ENCODE results near the gene SFT2D3.
"Not testable (repeated sequence)": the region's sequence is repeated elsewhere in the genome, so short reads cannot be mapped to it uniquely, and the experiment has no call there.

Gene SFT2D3

GRCh38 chr2:127712999-127713398 lies 11.7 kb downstream of the SFT2D3 start:
- DNase-seq: no peak

DNA sequence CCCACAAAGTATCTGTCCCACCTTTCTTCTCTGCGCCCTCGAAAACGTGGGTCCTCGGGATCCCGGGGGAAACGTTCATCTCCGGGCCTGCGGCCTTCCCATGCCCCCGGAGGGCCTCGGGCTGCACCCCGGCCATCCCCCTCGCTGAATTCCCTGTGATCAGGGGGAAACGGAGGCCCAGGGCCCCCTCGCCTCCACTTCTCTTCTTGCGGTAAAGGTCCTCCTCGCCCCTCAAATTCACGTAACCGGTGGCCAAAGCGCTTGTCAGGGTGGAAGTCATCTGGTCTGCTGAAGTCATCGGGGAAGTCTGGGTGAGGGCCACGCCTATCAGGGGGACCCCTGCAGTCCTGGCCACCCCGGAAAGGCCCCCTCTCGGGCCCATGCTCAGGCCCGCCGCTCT lies 12.3 kb downstream of the SFT2D3 start:
- DNase-seq: no peak

GRCh38 chr2:127715778-127716449 lies 14.6 kb downstream of the SFT2D3 start:
- no peak for DNase-seq

GRCh38 chr2:127718271-127718670 lies 17.0 kb downstream of the SFT2D3 start:
- DNase-seq: no peak

DNA sequence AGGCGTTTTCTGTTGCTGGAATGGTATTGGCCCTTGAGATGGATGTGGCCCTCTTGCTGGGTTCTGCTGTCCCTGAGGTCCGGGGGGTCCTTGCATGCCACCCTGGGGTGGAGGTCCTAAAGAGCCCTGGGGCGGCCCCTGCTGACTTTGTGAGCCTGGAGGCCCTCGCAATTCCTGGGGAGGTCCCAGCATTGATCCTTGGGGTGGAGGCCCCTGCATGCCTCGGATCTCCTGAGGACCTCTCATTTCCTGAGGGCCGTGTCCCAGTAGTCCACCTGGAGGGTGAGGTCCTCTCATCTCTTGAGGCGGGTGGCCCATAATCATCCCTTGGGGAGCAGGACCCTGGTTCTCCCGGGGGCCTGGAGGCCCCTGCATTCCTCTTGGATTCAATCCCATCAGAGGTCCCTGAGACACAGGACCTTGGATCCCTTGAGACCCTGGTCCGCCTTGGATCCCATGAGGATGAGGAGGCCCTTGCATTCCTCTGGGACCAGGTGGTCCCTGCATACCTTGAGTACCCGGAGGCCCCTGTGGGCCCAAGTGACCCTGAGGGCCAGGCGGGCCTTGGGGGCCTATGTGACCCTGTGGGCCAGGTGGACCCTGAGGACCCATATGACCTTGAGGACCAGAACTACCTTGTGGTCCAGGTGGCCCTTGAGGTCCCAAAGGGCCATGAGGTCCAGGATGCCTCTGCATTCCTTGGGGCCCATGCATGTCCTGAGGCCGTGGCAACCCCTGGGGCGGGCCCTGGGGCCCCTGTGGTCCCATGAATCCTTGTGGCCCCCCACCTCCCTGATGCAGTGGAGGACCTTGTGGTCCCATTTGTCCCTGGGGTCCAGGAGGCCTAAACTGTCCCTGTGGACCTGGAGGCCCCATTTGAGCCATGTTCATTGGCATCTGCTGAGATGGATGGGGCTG lies 18.3 kb downstream of the SFT2D3 start:
- DNase-seq: no peak

DNA sequence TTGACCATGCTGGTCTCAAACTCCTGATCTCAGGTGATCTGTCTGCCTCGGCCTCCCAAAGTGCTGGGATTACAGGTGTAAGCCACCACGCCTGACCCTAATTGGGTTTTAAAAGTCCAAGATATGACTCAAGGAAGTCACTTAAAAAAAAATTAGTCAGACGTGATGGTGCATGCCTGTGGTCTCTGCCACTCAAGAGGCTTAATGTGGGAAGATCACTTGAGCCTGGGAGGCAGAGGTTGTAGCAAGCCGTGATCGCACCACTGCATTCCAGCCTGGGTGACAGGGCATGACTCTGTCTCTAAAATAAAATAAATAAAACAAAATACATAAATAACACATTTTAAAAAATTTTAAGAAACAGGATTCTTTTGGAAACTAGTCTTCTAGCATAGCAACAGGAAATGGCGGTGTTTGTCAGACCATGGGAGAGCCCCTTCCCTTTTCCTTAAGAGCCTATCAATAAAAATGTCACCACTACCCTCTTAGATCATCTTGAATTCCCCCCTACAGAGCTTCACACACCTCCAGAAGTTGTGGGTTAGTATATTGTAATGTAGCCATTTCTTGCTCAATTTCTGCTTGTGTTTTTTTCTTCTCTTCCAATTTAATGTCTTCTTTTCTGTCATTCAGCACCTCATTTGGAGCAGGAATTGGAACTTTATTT lies 20.1 kb downstream of the SFT2D3 start:
- DNase-seq: no peak

DNA sequence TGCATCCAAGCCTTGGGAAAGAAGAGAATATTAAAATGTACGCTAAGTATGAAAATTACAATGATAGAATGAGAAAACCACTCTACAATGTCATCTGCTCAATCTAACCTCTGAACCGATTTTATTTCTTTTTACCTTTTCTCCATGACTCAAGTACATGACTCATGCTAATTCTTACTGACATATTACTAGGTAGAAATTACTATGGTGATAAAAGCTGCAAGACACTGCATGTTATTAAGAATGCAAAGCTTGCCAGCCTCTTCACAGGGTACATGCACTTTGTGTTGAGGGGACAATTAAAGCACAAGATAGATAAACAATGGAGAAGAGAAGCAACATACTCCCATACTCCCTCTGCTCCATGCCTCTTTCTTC lies 20.7 kb downstream of the SFT2D3 start:
- DNase-seq: no peak

DNA sequence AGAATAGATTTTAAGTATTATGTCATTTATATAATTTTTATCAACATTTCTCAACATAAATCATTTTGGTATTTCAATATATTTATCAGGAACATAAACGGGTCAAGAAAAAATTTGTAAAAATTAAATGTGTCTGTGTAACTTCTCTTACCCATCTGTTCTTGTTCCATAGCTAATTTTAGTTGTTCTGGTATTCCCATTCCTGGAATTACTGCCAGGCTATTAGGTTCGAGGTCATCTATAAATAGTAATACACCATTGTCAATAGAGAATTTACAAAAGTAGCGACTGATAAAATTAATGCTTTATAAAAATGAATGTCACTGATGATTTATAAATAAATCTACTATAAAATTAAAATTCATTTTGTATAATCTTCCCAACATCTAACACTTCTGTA lies 21.5 kb downstream of the SFT2D3 start:
- DNase-seq: no peak

- DNase-seq: no peak
Observed at GRCh38 chr2:127726158-127726880, 25.0 kb downstream of the SFT2D3 start.

DNA sequence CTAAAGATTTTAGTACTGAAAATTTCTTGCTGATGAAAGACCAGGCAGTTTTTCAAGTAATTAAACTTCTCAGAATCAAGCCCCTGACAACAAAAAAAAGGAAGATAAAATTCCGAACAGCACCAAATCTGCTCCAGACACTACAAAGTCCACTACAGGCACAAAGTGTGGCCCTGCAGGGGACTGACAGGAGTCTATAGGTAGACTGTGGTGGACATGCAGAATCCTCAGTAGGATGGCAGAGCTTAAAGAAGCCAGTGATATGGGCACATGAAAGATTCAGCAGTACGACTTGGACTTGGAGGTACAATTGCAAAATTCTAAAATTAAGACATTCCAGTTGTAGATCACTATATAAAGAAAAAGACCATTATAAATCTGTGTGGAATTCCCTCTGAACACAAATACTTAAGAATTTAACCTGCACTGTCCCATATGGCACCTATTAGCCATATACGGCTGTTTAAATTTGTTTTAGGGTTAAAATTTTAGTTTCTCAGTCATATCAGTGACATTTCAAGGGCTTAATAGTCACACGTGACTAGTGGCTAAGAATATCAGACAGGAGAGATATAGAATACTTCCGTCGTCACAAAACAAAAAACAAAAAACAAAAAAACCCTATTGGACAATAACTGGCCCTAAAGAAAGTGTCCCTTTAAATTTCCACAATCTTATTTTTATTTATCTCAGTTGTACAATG lies 32.0 kb downstream of the SFT2D3 start:
- DNase-seq: no peak

DNA sequence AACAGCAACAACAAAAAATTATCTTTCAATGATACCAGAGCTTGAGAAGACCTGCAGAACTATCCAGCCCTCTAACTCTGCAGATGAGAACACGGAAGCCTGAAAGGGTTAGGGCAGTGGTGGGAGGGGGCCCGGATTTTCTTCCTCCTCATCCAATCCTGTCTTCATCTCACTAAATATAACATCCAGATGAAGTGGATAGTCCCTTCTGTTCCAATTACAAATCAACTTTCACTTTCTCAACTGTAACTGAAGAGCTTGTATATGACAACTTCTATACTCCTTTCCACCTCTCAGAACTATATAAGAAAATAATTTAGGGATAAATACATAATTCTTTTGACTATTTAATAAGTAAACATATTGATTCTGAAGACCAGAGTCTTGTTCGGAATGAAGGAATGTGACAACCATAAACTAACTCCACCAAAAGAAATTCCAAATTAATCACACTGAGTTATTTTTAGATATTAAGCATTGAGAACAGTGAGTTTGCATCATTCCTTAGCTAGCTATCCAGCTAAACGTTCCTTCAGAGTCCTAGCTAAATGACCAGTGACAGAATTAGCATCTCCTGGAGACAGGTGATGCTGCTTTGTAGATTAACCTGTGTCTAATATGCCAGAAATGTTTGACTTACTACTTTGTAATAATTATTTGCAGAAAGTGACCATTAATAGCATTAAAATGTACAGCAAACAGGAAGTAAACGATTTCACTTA lies 32.7 kb downstream of the SFT2D3 start:
- no peak for DNase-seq

DNA sequence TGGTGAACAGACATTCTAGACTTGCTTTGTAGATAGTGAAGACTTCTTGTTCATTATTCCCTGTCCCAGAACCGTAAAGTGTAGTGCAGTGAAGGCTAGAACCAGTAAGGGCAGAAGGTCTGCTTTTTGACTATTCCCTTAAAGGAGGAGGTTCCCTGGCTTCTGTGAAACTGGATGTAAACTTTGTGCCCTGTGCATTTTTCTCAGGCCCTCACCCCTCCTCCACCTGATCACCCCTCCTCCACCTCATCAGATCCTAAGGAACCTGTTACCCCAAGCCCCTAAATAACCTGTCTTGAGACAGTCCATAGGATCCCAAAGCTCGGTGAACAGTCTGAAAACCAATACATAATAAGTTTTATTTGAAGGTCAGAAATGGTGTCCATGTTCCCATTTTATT lies 33.7 kb downstream of the SFT2D3 start:
- no peak for DNase-seq

DNA sequence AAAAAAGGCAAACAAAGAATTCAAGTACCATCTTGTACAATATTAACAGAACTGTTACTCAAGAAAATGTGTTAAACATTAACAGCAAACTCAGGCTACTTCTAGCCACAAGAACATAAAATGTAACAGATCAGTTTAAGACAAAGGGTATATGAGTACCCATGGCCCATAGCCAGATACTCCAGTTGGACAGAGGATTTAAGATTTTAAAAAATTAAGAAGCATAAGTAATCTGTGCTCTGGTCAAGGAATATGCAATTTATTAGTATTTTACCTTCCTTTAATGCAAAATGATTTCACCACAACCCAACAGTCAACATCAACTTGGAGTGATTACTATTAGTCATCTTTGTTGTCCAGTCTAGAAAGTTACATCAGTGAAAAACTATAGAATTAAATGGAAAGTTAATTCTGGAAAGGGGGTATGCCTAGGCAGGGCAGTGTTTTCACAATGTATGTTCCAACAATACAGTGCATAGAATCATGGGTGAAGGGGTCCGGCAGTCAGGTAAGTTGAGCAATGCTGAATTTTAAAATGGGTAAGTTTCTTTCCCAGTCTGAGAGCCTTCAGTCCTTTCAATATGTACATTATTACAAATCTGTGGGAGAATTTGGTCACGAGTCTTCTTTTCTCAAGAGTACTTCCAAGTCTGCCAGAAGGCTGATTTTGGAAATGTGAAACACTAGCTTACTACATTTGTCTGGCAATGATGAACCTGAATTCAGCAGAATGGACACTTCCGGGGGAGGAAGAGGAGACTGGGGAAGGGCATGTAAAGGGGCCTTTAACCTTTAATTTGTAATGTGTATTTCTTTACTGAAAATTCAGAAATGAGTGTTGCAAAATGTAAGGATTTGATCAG lies 34.5 kb downstream of the SFT2D3 start:
- no peak for DNase-seq

DNA sequence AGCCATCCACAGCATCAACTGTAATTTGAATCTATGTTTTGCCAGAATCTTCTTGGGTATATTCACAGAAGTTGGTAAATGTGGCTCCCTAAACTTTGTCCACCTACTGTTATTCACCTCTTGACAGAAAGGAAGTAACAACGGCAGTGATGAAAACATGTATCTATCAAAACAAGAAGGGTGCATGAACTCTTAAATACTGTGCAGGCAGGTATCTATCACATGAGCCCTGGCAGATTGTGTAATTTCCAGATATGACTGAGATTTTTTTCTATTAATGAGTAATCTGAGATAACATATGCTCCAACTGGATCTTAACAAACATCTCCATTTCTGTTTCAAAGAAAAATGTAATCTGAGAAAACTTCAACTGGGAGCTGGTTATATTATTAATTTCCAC lies 36.6 kb downstream of the SFT2D3 start:
- DNase-seq: no peak

- no peak for DNase-seq
Observed at GRCh38 chr2:127739800-127740199, 38.5 kb downstream of the SFT2D3 start.

DNA sequence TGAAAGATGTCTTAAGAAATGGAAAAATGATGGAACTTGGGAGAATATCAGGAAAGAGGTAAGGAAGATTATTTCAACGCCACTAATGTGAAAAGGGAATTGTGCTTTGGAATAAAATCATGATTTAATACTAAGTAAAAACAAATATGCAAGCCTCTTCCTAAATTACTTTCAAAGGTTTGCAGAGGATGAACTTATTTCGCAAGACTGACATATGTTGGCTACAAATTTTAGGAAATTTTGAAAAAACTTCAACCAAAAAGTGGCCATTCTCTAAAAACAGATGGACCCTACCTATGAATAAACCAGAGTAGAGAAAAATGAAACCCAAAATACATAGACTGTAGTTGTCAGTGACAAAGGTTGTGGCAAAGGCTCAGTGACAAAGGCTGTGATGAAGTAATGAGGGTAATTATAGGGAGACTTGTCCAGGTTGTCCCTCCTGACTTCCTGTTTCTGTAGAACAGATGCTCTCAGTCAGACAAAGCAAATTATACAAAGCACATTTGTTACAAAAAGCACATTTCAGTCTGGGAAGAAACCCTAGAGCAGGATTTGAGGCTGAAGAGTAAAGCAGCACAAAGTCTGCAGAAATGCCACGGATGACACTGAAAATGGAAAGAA lies 39.5 kb downstream of the SFT2D3 start:
- DNase-seq: peak in 2 of 3 experiments; percentile 70 to 83

GRCh38 chr2:127743477-127744026 lies 42.3 kb downstream of the SFT2D3 start:
- no peak for DNase-seq

DNA sequence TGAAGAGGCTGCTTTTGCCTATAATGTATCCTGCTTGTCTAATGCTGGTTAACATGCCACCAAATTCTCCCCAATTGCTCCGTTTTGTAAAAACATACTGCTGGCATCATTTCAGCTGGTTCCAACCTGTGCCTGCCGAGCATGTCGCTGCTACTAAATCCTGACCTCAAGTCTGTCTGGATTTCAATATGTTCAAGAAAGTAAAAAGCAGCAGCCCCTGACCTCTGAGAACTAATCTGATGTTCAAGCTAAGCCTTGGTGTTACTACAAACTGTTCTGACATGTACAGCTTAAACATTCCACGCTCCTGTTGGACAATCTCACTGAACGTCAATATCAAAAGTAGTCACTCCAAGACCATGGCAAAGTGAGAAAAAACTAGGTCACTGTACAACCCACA lies 46.3 kb downstream of the SFT2D3 start:
- no peak for DNase-seq

- not testable (repeated sequence) for DNase-seq
Observed at GRCh38 chr2:127749537-127749936, 48.2 kb downstream of the SFT2D3 start.

DNA sequence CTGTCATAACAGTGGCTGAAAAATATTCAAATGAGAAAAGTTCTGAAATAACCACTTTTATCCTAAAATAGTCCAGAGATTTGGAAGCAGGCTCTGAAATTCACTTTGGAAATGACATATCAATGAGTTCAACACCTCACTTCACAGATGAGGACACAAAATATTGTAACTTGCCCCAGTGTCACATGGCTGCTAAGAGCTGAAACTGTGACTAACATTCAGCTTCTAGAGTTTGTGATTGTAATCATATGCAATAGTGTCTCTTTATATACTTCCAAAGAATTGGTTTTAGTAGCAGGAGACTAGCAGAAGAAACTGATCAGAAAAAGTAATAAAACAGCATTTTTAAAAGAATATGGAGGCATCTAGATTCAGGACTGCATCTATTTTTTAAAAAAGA lies 52.1 kb downstream of the SFT2D3 start:
- DNase-seq: no peak

Data from NCI-H1417 (cell line).